Activated CD4-positive, alpha-beta T cell treated with anti-CD3 and anti-CD28 coated beads, Interleukin-2, amount 50 U/mL, for 16 hours (primary cell): ENCODE data around the gene FOXA1.

Experiments
- DNase-seq: peaks from one replicate; pipeline ENCODE4 v3.0.0-alpha.2; 2020

FOXA1 gene

DNA sequence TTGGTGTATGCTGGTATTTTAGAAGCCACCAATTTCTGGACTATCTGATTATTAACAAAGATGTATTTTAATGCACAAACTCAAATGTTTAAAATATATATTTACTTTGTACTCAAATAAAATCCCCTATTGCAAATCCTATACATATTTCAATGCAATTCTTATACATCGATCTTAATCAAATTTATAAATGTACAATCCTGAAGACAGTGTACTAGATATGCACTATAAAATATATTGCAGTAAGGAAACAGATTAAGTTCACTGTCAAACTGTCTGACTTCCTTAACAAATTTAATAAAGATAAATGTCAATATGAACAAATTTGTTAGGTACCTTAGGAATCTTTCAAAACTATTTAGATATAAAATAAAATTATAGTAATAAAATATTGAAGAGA lies 43.9 kb downstream of the FOXA1 start:
- no peak for DNase-seq

- no peak for DNase-seq
Measured at GRCh38 chr14:37550511-37550910, 44.5 kb downstream of the FOXA1 start.

GRCh38 chr14:37546621-37547447 lies 48.2 kb downstream of the FOXA1 start:
- DNase-seq, result no peak

GRCh38 chr14:37545174-37545573 lies 49.9 kb downstream of the FOXA1 start:
- DNase-seq, result no peak

DNA sequence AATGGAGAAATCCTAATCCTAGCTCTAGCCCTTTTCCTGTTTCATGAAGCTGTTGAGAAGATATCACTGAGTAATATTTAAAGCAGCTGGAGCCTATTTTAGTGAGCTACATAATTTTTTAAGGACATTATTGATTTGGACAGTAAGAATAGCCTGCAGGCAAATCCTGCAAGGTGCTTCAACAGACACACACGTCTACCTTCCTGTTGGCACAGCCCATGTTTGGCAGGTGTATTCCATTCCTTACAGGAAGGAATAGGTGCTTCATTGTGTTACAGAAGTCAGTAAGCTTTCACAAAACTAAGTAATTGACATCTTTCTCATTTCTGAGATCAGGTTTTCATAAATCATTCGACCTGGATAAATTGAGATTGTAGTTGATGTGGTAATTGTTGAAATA lies 50.6 kb downstream of the FOXA1 start:
- no peak for DNase-seq

GRCh38 chr14:37539992-37540391 lies 55.1 kb downstream of the FOXA1 start:
- DNase-seq, result no peak
